CD1c-positive myeloid dendritic cell (primary cell): ENCODE results near the gene PPOX.

Experiments
- DNase-seq: peaks from one replicate; pipeline ENCODE4 v3.0.0-alpha.2; 2016; ENCODE audit errors: extremely low spot score

Gene PPOX

GRCh38 chr1:161153176-161153575, 13.1 kb upstream of the PPOX start:
- DNase-seq: no peak

- peak; percentile 90 for DNase-seq
These were observed 12.4 kb upstream of the PPOX start, which contains the start of gene UFC1 for GRCh38 chr1:161153682-161154337. UFC1 (plus strand) TSS chr1:161153978; CDS start chr1:161153998, 20 bp downstream.

GRCh38 chr1:161157867-161158266, 8.4 kb upstream of the PPOX start:
- DNase-seq: no peak

- no peak for DNase-seq
These were observed 7.8 kb upstream of the PPOX start for GRCh38 chr1:161158316-161159010.

GRCh38 chr1:161159087-161159912, 6.9 kb upstream of the PPOX start, which contains the start of gene USP21:
USP21 (plus strand) TSS chr1:161159500; CDS start chr1:161160641, 1,141 bp downstream.
- DNase-seq: peak; percentile 96

- no peak for DNase-seq
These were observed 6.3 kb upstream of the PPOX start for GRCh38 chr1:161159913-161160243.

- DNase-seq: no peak
These were observed 5.5 kb upstream of the PPOX start for GRCh38 chr1:161160671-161161145.

GRCh38 chr1:161161652-161162051, 4.6 kb upstream of the PPOX start:
- DNase-seq: no peak

GRCh38 chr1:161162052-161162451, 4.2 kb upstream of the PPOX start:
- DNase-seq: no peak

GRCh38 chr1:161162806-161163205, 3.4 kb upstream of the PPOX start:
- no peak for DNase-seq

GRCh38 chr1:161163793-161164192, 2.4 kb upstream of the PPOX start:
- DNase-seq: no peak

- no peak for DNase-seq
These were observed 1.2 kb upstream of the PPOX start for GRCh38 chr1:161164901-161165610.

GRCh38 chr1:161166669-161167548, 683 bp downstream of the PPOX start:
- no peak for DNase-seq

GRCh38 chr1:161168906-161169305, 2.7 kb downstream of the PPOX start:
- DNase-seq: no peak

GRCh38 chr1:161171191-161171590, 5.0 kb downstream of the PPOX start:
- DNase-seq: no peak

- no peak for DNase-seq
These were observed 5.5 kb downstream of the PPOX start for GRCh38 chr1:161171696-161172095.

- no peak for DNase-seq
These were observed 6.1 kb downstream of the PPOX start for GRCh38 chr1:161172349-161172748.

GRCh38 chr1:161172776-161173376, 6.7 kb downstream of the PPOX start:
- no peak for DNase-seq

GRCh38 chr1:161173711-161174110, 7.5 kb downstream of the PPOX start:
- DNase-seq: no peak

GRCh38 chr1:161174911-161175310, 8.7 kb downstream of the PPOX start:
- DNase-seq: no peak
